Activated T-cell treated with anti-CD3 and anti-CD28 coated beads for 4 hours (primary cell): ENCODE results near the gene RNF227.
"Not testable (repeated sequence)": the region's sequence is repeated elsewhere in the genome, so short reads cannot be mapped to it uniquely, and the experiment has no call there.

Source experiments
- DNase-seq: peaks from one replicate; pipeline ENCODE4 v3.0.0-alpha.2; 2020

RNF227 gene

DNA sequence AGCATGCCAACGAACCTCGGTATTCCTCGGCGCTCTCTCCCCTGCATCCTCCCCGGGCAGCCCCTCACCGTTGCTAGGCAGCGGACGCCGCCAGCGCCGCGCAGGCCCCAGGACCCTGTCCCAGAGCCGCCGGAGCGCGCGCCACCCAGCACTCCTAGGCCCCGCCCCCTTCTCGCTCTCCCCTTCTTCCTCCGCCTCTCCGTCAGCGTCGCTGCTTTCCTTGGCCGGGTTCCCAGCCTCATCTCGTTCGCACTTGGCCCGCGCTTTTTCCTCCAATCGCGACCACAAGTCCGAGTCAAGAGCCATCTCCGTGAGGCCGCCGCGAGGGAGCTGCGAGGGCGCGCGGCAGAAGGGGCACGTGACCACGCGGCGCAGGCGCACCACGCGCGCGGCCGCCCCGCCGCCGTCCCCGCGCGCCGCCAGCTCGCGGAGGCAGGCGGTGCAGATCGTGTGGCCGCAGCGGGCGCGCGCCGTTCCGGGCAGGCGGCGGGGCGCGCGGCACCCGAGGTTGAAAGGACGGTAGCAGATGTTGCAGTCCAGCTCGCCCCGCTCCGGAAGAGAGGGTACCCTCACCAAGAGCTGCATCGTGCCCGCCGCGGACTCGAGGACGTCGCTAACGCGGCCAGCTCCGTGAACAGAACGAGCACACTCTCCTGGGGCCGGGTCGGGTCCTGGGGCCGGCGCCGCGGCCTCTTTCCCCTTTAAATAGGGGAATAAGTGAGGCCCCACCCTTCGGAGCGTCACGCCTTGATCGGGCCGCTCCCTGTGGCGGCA lies at the start of gene RNF227:
Gene RNF227 (minus strand): TSS at position 679 of the 774 bp plus-strand sequence. CDS start 94 bp downstream, at position 585.
- DNase-seq, result peak; percentile 69

DNA sequence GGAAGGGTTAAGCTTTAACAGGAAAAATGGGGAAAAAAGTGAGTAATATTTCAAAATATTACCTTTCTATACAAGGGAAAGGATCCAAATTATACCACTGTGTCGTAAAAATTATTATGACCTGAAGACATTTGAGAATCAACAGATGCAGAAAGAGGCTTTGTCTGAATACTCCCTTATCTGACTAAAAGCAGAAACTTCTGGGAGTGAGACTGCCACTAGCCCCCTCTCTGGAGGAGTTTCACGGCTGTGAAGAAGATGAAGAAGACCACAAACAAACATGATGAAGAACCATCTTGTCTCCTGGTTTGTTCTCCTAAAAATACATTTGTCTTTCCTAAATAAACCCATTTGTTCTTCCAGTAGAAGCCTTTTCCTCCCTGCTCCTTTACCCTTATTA lies 45.3 kb upstream of the RNF227 start:
- DNase-seq, result no peak

DNA sequence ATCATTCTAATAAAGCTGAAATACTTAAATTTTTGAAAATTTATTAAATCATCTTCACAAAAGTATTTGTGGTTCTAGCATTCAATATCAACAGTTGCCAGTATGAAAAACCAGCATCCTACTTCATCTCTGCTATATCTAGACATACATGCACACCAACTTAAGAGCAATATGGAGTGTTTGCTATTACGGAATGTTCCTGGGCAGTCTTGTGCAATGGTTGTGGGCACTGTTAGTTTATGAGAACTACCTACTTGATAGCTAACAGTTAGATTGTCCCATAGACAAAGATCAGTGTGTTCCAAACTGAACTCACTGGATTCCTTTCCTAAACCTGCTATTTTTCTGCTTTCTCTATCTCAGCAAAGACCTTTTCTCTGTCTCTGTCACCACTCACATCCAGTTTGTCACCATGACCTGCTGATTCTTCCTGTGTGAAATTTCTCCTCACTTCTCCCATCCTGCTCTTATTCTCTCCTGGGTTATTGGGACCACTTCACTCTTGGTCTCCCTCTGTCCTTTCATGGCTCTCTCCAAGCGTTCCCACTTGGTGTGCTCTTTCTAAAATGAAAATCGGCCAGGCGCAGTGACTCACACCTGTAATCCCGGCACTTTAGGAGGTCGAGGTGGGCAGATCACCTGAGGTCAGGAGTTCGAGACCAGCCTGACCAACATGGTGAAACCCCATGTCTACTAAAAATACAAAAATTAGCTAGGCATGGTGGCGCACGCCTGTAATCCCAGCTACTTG lies 43.6 kb upstream of the RNF227 start:
- DNase-seq, result no peak

DNA sequence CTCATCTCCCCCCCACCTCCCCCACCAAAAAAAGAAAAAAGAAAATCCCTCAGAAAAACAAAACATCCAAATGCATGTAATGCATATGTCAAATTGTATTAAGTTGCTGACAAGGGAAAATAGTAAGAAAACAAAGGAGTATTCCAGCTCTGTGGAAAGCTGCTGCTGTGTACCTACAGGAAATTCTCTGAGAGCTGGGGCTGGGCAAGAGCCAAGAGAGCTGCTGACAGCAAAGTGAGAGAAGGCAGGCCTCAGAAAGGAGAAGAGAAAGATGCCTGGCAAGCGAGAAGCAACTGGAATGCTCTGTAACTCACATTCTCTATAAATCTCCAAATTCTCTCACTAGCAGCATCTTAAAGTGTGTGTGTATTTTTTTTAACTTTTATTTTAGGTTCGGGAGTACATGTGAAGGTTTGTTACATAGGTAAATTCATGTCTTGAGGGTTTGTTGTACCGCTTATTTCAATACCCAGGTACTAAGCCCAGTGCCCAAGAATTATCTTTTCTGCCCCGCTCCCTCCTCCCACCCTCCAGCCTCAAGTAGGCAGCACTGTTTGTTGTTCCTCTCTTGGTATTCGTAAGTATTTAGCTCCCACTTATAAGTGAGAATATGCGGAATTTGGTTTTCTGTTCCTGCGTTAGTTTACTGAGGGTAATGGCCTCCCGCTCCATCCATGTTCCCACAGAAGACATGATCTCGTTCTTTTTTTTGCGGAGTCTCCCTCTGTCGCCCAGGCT lies 40.3 kb upstream of the RNF227 start:
- DNase-seq, result no peak

DNA sequence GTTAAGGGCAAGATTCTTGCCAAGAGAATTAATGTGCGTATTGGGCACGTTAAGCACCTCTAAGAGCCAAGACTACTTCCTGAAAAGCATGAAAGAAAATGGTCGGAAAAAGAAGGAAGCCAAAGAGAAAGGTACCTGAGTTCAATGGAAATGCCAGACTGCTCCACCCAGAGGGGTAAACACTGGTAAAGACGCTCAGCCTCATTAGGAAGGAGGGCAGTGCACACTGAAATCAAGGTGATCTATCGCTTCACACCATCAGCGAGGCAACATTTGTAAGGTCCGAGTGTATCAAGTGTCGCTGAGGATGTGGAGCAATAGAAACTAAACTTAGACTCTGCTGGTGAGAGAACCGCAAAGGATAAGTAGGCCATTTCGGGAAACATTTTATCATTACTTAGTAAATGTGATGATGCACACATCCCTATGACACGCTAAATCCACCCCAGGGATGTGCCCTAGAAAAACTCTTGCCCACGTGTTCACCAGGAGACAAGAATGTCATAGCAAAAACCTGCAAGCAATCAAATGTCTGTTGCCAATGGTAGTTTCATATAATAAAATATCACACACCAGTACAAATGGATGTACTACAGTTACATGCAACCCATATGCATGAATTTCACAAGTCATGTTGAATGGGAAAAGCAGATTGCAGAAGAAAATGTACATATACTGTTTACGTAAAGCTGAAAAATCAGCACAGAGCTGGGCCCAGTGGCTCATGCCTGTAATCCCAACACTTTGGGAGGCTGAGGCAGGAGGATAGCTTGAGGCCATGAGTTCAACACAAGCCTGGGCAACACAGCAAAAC lies 39.5 kb upstream of the RNF227 start:
- DNase-seq, result no peak

DNA sequence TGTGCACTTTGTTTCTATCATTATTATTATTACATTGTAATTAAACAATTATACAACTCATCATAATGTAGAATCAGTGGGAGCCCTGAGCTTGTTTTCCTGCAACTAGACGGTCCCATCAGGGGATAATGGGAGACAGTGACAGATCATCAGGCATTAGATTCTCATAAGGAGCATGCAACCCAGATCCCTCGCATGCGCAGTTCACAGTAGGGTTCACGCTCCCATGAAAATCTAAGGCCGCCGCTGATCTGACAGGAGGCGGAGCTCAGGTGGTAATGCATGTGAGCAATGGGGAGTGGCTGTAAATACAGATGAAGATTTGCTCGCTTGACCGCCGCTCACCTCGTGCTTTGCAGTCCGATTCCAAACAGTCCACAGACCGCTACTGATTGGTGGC lies 37.2 kb upstream of the RNF227 start:
- not testable (repeated sequence) for DNase-seq

DNA sequence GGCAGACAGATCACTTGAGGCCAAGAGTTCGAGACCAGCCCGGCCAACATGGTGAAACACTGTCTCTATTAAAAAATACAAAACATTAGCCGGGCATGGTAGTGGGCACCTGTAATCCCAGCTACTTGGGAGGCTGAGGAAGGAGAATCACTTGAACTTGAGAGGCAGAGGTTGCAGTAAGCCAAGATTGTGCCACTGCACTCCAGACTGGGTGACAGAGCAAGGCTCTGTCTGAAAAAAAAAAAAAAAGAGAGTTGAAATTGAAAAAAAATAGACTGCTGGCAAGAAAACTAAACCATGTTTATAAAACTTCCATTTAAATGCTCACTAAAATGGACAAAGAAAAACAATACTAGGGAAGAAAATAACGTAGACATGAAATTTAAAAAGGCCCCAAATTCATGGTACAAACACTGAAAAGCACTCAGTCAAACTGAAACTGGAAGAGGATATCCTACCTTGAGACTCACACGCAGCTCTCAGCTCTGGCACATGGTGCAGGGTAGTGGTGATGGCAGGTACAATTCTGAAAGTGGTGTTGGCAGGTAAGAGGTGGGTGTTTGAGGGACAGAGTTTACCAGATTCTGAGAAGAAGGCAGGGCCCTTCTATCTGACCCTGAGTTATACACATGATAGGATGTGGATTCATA lies 35.2 kb upstream of the RNF227 start:
- no peak for DNase-seq

DNA sequence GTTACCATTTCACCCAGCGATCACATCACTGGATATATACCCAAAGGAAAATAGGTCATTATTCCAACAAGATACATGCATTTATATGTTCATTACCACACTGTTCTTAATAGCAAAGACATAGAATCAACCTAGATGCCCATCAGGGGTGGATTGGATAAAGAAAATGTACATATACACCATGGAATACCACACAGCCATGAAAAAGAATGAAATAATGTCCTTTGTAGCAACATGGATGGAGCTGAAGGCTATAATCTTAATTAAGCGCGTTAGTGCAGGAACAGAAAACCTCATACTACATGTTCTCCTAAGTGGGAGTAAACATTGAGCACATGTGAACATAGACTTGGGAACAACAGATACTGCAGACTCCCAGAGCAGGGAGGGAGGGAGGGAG lies 34.5 kb upstream of the RNF227 start:
- DNase-seq, result no peak

DNA sequence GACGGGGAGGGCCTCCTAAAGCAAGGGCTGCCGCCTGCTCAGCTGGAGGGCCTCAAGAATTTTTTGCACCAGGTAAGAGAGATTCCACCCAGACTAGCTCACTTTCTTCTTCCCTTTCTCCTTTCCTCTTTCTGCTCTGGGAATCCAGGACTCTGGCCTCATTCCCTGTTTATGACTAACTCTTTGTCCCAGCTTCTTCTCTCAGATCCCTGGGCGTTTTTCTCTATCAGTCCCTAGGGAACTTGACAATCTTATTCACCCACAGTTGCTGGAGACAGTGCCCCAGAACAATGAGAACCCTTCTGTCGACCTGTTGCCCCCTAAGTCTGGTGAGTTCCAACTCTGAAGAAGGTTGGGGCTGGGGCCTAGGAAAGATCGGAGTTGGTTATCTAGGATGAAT lies 31.6 kb upstream of the RNF227 start:
- no peak for DNase-seq

DNA sequence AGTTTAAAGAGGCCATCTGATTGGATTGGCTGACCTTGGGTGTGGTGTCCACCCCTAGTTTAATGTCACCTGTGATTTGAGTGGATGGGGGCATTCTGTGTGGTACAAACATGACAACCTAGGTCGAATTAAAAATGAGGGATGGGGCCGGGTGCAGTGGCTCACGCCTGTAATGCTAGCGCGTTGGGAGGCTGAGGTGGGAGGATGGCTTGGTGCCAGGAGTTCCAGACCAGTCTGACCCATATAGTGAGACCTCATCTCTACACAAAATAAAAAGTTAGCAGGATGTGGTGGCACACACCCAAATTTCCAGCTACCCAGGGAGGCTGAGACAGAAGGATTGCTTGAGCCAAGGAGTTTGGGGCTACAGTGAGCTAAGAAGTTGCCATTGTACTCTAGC lies 30.4 kb upstream of the RNF227 start:
- DNase-seq, result no peak

DNA sequence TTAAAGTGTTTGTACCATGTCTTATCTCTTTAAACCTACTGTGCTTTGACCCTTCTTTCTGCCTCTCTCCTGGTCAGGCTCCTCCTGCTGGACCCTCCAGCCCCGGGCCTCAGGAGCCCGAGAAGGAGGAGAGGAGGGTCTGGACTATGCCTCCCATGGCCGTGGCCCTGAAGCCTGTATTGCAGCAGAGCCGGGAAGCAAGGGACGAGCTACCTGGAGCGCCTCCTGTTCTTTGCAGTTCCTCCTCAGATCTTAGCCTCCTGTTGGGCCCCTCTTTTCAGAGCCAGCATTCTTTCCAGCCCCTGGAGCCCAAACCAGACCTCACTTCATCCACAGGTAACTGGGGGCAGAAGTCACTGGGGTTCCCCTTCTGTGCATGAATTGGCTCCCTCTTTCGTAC lies 29.6 kb upstream of the RNF227 start:
- no peak for DNase-seq

DNA sequence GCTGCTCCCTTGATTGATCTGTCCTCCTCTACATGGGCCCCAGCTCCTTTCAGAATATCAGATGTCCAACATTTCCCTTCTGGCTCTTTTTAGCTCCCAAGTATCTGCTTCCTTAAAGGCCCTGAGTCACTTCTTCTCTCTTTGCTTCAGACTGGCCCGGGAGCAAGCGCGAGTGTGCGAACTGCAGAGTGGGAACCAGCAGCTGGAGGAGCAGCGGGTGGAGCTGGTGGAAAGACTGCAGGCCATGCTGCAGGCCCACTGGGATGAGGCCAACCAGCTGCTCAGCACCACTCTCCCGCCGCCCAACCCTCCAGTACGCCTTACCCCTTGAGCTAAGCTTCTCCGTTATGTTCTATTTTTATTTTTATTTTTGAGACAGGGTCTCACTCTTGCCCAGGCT lies 28.2 kb upstream of the RNF227 start:
- DNase-seq, result no peak

DNA sequence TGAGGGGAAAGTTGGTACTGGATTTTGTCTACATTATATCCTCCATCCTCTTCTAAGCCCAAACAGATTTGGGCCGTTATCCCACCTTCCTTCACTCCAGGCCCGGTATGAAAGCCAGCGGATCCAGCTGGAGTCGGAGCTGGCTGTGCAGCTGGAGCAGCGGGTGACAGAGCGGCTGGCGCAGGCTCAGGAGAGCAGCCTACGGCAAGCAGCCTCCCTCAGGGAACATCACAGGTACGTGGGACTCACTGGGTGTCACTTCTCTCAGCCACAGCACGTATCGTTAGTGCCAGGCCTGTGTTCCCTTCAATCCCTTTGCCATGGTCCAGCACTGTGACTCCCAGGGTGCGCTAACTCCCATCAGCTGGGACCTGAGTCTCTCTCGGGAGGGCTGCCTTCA lies 27.2 kb upstream of the RNF227 start:
- DNase-seq, result no peak

DNA sequence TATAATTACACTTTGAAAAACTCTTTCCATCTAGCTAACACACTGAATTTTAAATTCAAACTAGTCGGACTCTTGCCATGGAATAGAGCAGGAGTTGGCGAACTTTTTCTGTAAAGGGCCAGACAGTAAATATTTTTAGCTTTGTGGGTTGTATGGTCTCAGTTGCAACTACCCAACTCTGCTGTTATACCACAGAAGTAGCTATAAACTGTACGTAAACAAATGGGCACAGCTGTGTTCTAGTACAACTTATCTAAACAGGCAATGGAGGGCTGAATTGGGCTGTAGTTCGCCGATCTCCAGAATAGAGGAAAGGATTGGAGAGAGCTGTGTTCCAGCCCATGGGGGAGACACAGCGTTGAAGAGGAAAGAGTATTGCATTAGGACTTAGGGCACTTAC lies 24.7 kb upstream of the RNF227 start:
- no peak for DNase-seq

DNA sequence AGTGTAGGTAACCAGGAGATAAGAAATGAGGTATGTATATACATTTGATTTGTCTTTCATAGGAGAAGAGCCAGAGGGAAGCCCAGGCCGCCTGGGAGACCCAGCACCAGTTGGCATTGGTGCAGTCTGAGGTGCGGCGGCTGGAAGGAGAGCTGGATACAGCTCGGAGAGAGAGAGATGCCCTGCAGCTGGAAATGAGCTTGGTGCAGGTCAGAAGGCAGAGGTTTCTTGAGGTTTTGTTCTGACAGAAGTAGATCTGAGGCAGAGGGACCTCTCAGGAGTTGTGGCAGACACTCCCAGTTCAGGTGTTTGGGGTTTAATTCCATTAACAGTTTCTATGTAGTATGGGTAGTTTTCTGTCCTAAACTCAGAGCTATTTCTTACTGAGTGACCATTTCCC lies 23.9 kb upstream of the RNF227 start:
- no peak for DNase-seq

DNA sequence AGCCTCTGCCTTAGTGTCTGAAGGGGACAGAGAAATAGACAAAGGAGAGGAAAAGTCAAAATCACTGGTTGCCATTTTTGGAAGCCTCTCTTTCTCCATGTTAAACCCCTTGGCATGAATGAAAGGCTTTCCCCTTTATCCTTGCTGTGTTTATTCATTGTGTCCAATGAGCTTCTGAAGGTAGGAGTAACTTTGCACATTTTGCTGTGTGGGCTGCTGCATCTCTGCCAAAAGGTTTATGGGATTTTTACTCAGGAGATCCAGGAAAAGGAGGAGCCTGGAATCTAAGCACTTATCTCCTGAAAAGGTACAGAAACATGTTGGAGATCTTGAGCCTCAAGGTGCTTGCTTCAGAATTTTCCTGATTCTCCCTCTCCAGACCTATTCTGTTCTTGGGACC lies 19.8 kb upstream of the RNF227 start:
- no peak for DNase-seq

DNA sequence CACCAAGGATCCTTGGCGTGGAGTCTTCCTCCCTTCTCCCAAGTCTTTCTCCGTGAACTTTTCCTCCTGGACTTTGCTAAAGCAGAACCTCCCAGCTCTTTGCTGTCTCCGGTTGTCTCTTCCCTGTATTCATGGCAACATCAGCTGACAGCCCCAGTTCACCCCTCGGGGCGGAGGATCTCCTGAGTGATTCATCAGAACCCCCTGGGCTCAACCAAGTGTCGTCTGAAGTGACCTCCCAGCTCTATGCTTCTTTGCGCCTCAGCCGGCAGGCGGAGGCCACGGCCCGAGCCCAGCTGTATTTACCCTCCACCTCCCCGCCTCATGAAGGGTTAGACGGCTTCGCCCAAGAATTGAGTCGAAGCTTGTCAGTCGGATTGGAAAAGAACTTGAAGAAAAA lies 16.9 kb upstream of the RNF227 start:
- no peak for DNase-seq

DNA sequence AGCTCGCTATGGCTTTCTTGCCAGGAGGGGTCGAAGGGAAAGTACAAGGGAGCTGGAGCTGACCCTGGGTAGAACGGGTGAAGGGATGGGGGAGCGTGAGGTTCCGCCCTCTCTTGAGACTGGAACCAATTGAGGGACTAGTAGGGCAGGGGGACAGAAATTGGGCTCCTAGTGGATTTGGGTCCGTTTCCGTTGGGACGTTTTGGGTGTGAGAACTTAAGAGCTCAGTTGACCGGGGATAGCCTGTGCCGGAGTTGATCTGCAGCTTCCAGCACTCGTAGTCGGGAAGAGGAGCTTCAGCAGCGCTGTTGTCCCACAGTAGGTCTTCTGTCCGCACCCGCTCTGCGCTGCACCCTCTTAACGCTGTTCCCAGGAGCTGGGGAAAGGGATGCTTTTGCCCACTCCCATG lies 16.4 kb upstream of the RNF227 start:
- no peak for DNase-seq

DNA sequence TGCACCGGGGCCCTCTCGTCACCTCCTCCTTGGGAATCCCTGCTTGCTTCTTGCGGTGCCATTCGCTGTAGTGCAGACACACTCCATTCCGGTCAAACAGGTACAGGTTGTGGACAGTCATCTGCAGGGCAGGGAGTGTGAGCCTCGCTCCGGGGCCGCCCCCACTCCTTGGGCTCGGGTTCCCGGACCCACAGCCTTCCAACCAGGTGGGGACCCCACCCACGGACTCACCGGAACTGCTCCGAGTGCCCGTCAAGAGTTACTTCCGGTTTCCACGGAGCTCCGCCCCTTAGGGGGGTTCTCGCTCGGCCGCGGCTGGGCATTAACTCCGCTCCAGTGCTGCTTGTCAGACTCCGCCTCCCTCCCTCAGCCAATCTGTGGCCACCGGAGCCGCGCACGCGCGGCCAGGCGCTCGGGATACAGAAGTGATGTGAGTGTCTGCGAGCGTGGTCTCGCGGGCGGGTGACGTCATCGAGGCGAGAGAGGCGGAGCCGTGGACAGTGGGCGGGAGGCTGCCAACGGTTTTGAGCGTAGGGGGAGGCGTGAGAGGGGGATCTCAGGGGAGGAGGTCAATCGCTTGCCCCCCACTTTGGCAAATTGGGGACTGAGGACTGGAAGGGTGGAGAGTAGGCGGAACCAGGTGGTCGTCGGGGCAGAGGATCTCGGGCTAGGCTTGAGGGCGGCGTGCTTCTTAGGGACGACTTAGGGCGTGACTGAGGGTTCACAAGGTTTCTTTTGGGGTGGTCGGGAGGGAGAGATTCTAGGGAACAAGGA lies 15.8 kb upstream of the RNF227 start, which contains the start of the genes CNTROB and TRAPPC1:
Gene CNTROB (plus strand): TSS at position 498 of the 774 bp plus-strand sequence. CDS start 874 bp downstream, outside the sequence.
Gene TRAPPC1 (minus strand): TSS at position 238 of the 774 bp plus-strand sequence. CDS start 117 bp downstream, at position 121.
- peak; percentile 98 for DNase-seq

DNA sequence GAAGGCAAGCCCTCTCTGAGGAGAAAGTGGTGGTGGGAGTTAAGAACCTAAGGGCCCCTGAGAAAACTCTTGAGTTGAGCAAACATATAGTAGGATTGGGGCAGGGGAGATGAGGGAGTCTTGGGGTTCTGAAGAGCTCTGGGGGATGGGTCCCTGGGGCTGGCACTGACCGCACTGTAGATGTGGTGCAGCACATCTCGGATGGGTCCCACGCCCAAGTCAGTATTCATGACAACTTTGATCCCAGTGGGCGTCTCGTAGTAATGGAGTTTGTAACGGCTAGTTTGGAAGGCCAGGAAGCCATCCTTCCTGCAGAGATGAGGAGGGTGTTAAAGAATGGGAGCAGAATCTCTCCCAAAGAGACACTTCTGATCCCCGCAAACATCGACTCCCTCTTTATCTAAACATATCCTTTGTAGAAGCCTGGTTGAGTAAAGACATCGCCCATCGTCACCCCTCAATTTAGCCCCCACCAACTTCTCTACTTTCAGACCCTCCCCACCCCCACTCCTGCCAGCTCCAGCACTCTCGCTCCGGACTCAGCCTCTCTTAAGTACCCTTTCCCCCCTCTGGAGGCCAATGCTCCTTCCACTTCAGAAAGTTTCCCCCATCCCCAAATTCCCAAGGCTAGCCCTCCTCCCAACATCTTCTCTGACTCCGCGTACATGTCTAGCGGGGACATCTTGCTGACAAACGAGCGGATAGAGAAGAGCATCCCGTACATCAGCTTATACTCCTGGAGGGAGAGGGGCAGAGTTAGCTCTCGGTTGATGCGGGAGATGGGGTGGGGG lies 14.9 kb upstream of the RNF227 start:
- no peak for DNase-seq
